ENCODE results near the gene SLC12A1. TPM values are rescaled to one million over a fixed set of nuclear protein-coding genes. Genes with fewer than 3 reads are reported as not detected.

SLC12A1 gene
- total and polyA plus RNA-seq, 4 experiments from 2014 or later, result not detected

GRCh38 chr15:48300038-48300437, 93.9 kb downstream of the SLC12A1 start:
- Mint-ChIP-seq H3K4me3 (no peak overlapping the region), H3K36me3 (no peaks in the 10 kb centered on the region), H3K27me3 (peaks cover 0 to 3% of the 10 kb centered on the region in 2 donors), H3K27ac (no peak overlapping the region), H3K9me3 (peaks cover 0 to 3% (median 0%) of the 10 kb centered on the region in 8 donors), H3K4me1 (no peaks in the 10 kb centered on the region)
- no peak overlapping the region for H3K27ac ChIP-seq (ENCODE audit: low read depth, low read length)
- no peaks in the 10 kb centered on the region for H3K27me3 ChIP-seq (ENCODE audit: insufficient read depth, low read length)
- no peak for DNase-seq
- intact Hi-C loops (cut with micrococcal nuclease), result no loop called here
- CTCF ChIA-PET (ENCODE audit: partially characterized antibody), result interaction anchor here (1.4 to 7.5 kb wide), 2 partner anchors 13 to 52 kb away, joined by 3 to 58 read pairs; no protein-coding TSS in a partner anchor
- no peaks in the 10 kb centered on the region for H3K9me3 ChIP-seq (ENCODE audit: control insufficient read depth in 1 of 2, low read length in 2 of 2)
- H3K36me3 ChIP-seq (ENCODE audit: insufficient read depth, low read length), result no peaks in the 10 kb centered on the region
- no peaks in the 10 kb centered on the region for H3K4me1 ChIP-seq (ENCODE audit: insufficient read depth, low read length)
- H3K4me3 ChIP-seq (ENCODE audit: low read length in 2 of 2), result no peak overlapping the region
- POLR2A ChIA-PET (ENCODE audit: partially characterized antibody), result no interaction called here

- Mint-ChIP-seq H3K27ac (no peak overlapping the region), H3K4me3 (no peak overlapping the region), H3K9me3 (no peaks in the 10 kb centered on the region), H3K4me1 (no peaks in the 10 kb centered on the region), H3K27me3 (peaks cover 0 to 4% of the 10 kb centered on the region in 2 donors), H3K36me3 (no peaks in the 10 kb centered on the region)
- no peak overlapping the region for H3K27ac ChIP-seq (ENCODE audit: low read depth, low read length)
- intact Hi-C loops (cut with micrococcal nuclease), result no loop called here
- H3K4me3 ChIP-seq (ENCODE audit: low read length in 2 of 2), result no peak overlapping the region
- no peaks in the 10 kb centered on the region for H3K9me3 ChIP-seq (ENCODE audit: control insufficient read depth in 1 of 2, low read length in 2 of 2)
- no peaks in the 10 kb centered on the region for H3K36me3 ChIP-seq (ENCODE audit: insufficient read depth, low read length)
- ChIA-PET POLR2A (ENCODE audit: partially characterized antibody) (no interaction called here), CTCF (ENCODE audit: partially characterized antibody) (no interaction called here)
- H3K27me3 ChIP-seq (ENCODE audit: insufficient read depth, low read length), result no peaks in the 10 kb centered on the region
- no peak for DNase-seq
- H3K4me1 ChIP-seq (ENCODE audit: insufficient read depth, low read length), result no peaks in the 10 kb centered on the region
Observed at GRCh38 chr15:48304398-48304797, 98.3 kb downstream of the SLC12A1 start.

- no peak for DNase-seq
- Mint-ChIP-seq H3K27me3 (peaks cover 0 to 4% of the 10 kb centered on the region in 2 donors), H3K4me1 (no peaks in the 10 kb centered on the region), H3K27ac (no peak overlapping the region), H3K9me3 (no peaks in the 10 kb centered on the region), H3K4me3 (no peak overlapping the region), H3K36me3 (no peaks in the 10 kb centered on the region)
- Histone ChIP-seq H3K27me3 (ENCODE audit: insufficient read depth, low read length) (no peaks in the 10 kb centered on the region), H3K9me3 (ENCODE audit: control insufficient read depth in 1 of 2, low read length in 2 of 2) (no peaks in the 10 kb centered on the region), H3K4me1 (ENCODE audit: insufficient read depth, low read length) (no peaks in the 10 kb centered on the region), H3K4me3 (ENCODE audit: low read length in 2 of 2) (no peak overlapping the region), H3K36me3 (ENCODE audit: insufficient read depth, low read length) (no peaks in the 10 kb centered on the region), H3K27ac (ENCODE audit: low read depth, low read length) (no peak overlapping the region)
- ChIA-PET CTCF (ENCODE audit: partially characterized antibody) (no interaction called here), POLR2A (ENCODE audit: partially characterized antibody) (no interaction called here)
- intact Hi-C loops (cut with micrococcal nuclease), result no loop called here
Observed at GRCh38 chr15:48306639-48307038, 100.5 kb downstream of the SLC12A1 start.

- H3K9me3 Mint-ChIP-seq, result no peaks in the 10 kb centered on the region
- Histone ChIP-seq H3K27me3 (ENCODE audit: insufficient read depth, low read length) (no peaks in the 10 kb centered on the region), H3K4me1 (ENCODE audit: insufficient read depth, low read length) (no peaks in the 10 kb centered on the region), H3K36me3 (ENCODE audit: insufficient read depth, low read length) (no peaks in the 10 kb centered on the region), H3K27ac (ENCODE audit: low read depth, low read length) (no peak overlapping the region), H3K9me3 (ENCODE audit: control insufficient read depth in 1 of 2, low read length in 2 of 2) (no peaks in the 10 kb centered on the region), H3K4me3 (ENCODE audit: low read length in 2 of 2) (no peak overlapping the region)
- H3K4me1 Mint-ChIP-seq, result no peaks in the 10 kb centered on the region
- H3K4me3 Mint-ChIP-seq, result no peak overlapping the region
- no peaks in the 10 kb centered on the region for H3K36me3 Mint-ChIP-seq
- H3K27me3 Mint-ChIP-seq, result peaks cover 0 to 4% of the 10 kb centered on the region in 2 donors
- POLR2A ChIA-PET (ENCODE audit: partially characterized antibody), result no interaction called here
- intact Hi-C loops (cut with micrococcal nuclease), result no loop called here
- CTCF ChIA-PET (ENCODE audit: partially characterized antibody), result no interaction called here
- no peak for DNase-seq
- no peak overlapping the region for H3K27ac Mint-ChIP-seq
Observed at GRCh38 chr15:48307586-48307985, 101.5 kb downstream of the SLC12A1 start.

GRCh38 chr15:48309740-48310139, 103.6 kb downstream of the SLC12A1 start:
- DNase-seq, result no peak
- Histone ChIP-seq H3K27me3 (ENCODE audit: insufficient read depth, low read length) (no peaks in the 10 kb centered on the region), H3K4me1 (ENCODE audit: insufficient read depth, low read length) (no peaks in the 10 kb centered on the region), H3K9me3 (ENCODE audit: control insufficient read depth in 1 of 2, low read length in 2 of 2) (no peaks in the 10 kb centered on the region), H3K36me3 (ENCODE audit: insufficient read depth, low read length) (no peaks in the 10 kb centered on the region), H3K4me3 (ENCODE audit: low read length in 2 of 2) (no peak overlapping the region), H3K27ac (ENCODE audit: low read depth, low read length) (no peak overlapping the region)
- Mint-ChIP-seq H3K27ac (no peak overlapping the region), H3K27me3 (peaks cover 2 to 5% of the 10 kb centered on the region in 2 donors), H3K36me3 (no peaks in the 10 kb centered on the region), H3K4me1 (no peaks in the 10 kb centered on the region), H3K9me3 (no peaks in the 10 kb centered on the region), H3K4me3 (no peak overlapping the region)
- ChIA-PET POLR2A (ENCODE audit: partially characterized antibody) (no interaction called here), CTCF (ENCODE audit: partially characterized antibody) (no interaction called here)
- intact Hi-C loops (cut with micrococcal nuclease), result no loop called here

- no peaks in the 10 kb centered on the region for H3K9me3 ChIP-seq (ENCODE audit: control insufficient read depth in 1 of 2, low read length in 2 of 2)
- no peak overlapping the region for H3K4me3 Mint-ChIP-seq
- no peak overlapping the region for H3K27ac ChIP-seq (ENCODE audit: low read depth, low read length)
- CTCF ChIA-PET (ENCODE audit: partially characterized antibody), result interaction anchor here (0.6 kb wide), 1 partner anchor 27 kb away, joined by 3 read pairs; no protein-coding TSS in a partner anchor
- no peaks in the 10 kb centered on the region for H3K36me3 Mint-ChIP-seq
- H3K36me3 ChIP-seq (ENCODE audit: insufficient read depth, low read length), result no peaks in the 10 kb centered on the region
- intact Hi-C loops (cut with micrococcal nuclease), result no loop called here
- POLR2A ChIA-PET (ENCODE audit: partially characterized antibody), result no interaction called here
- no peak overlapping the region for H3K4me3 ChIP-seq (ENCODE audit: low read length in 2 of 2)
- no peaks in the 10 kb centered on the region for H3K27me3 ChIP-seq (ENCODE audit: insufficient read depth, low read length)
- H3K4me1 ChIP-seq (ENCODE audit: insufficient read depth, low read length), result no peaks in the 10 kb centered on the region
- peaks cover 4 to 8% of the 10 kb centered on the region in 2 donors for H3K27me3 Mint-ChIP-seq
- no peaks in the 10 kb centered on the region for H3K9me3 Mint-ChIP-seq
- DNase-seq, result no peak
- H3K27ac Mint-ChIP-seq, result no peak overlapping the region
- no peaks in the 10 kb centered on the region for H3K4me1 Mint-ChIP-seq
Observed at GRCh38 chr15:48313216-48313615, 107.1 kb downstream of the SLC12A1 start.

- no peaks in the 10 kb centered on the region for H3K9me3 Mint-ChIP-seq
- H3K27ac ChIP-seq (ENCODE audit: low read depth, low read length), result no peak overlapping the region
- H3K4me3 Mint-ChIP-seq, result no peak overlapping the region
- intact Hi-C loops (cut with micrococcal nuclease), result no loop called here
- CTCF ChIA-PET (ENCODE audit: partially characterized antibody), result no interaction called here
- no peaks in the 10 kb centered on the region for H3K9me3 ChIP-seq (ENCODE audit: control insufficient read depth in 1 of 2, low read length in 2 of 2)
- H3K27ac Mint-ChIP-seq, result no peak overlapping the region
- no peaks in the 10 kb centered on the region for H3K4me1 Mint-ChIP-seq
- H3K27me3 ChIP-seq (ENCODE audit: insufficient read depth, low read length), result no peaks in the 10 kb centered on the region
- H3K27me3 Mint-ChIP-seq, result peaks cover 4 to 8% of the 10 kb centered on the region in 2 donors
- no peaks in the 10 kb centered on the region for H3K36me3 ChIP-seq (ENCODE audit: insufficient read depth, low read length)
- no peaks in the 10 kb centered on the region for H3K36me3 Mint-ChIP-seq
- POLR2A ChIA-PET (ENCODE audit: partially characterized antibody), result no interaction called here
- DNase-seq, result no peak
- no peak overlapping the region for H3K4me3 ChIP-seq (ENCODE audit: low read length in 2 of 2)
- H3K4me1 ChIP-seq (ENCODE audit: insufficient read depth, low read length), result no peaks in the 10 kb centered on the region
Observed at GRCh38 chr15:48315041-48315440, 108.9 kb downstream of the SLC12A1 start.

- H3K4me1 Mint-ChIP-seq, result no peaks in the 10 kb centered on the region
- no peak overlapping the region for H3K4me3 Mint-ChIP-seq
- peaks cover 4 to 8% of the 10 kb centered on the region in 2 donors for H3K27me3 Mint-ChIP-seq
- POLR2A ChIA-PET (ENCODE audit: partially characterized antibody), result no interaction called here
- no peaks in the 10 kb centered on the region for H3K36me3 ChIP-seq (ENCODE audit: insufficient read depth, low read length)
- no peak overlapping the region for H3K4me3 ChIP-seq (ENCODE audit: low read length in 2 of 2)
- intact Hi-C loops (cut with micrococcal nuclease), result no loop called here
- no peak overlapping the region for H3K27ac Mint-ChIP-seq
- H3K4me1 ChIP-seq (ENCODE audit: insufficient read depth, low read length), result no peaks in the 10 kb centered on the region
- DNase-seq, result no peak
- H3K36me3 Mint-ChIP-seq, result no peaks in the 10 kb centered on the region
- no peaks in the 10 kb centered on the region for H3K9me3 Mint-ChIP-seq
- H3K27me3 ChIP-seq (ENCODE audit: insufficient read depth, low read length), result no peaks in the 10 kb centered on the region
- no peak overlapping the region for H3K27ac ChIP-seq (ENCODE audit: low read depth, low read length)
- CTCF ChIA-PET (ENCODE audit: partially characterized antibody), result no interaction called here
- no peaks in the 10 kb centered on the region for H3K9me3 ChIP-seq (ENCODE audit: control insufficient read depth in 1 of 2, low read length in 2 of 2)
Observed at GRCh38 chr15:48317221-48317620, 111.1 kb downstream of the SLC12A1 start.
